Measurements from ENCODE around the gene FBXO48.

Gene FBXO48

GRCh38 chr2:68467077-68467960, at the start of gene FBXO48, which contains the start of gene APLF:
TSS of gene FBXO48 (minus strand) at chr2:68467294. CDS start at chr2:68465145, 2,149 bp downstream.
TSS of gene APLF (plus strand) at chr2:68467585. CDS start at chr2:68467732, 147 bp downstream.
- peak within 1 kb of the TSS; percentile 92 for H3K4me3 ChIP-seq (ENCODE audit: control insufficient read depth, low read depth, low read length)
- no peak for TF ChIP-seq CTCF (IDR thresholded peaks at IDR 0.05; ENCODE audit: control insufficient read depth, insufficient read depth, low read depth, low read length, missing control alignments)
- peak; percentile 97 for DNase-seq (ENCODE audit: low read depth)

GRCh38 chr2:68516051-68516955, 49.2 kb upstream of the FBXO48 start:
- H3K4me3 ChIP-seq (ENCODE audit: control insufficient read depth, low read depth, low read length): no peak overlapping the region
- no peak for TF ChIP-seq CTCF (IDR thresholded peaks at IDR 0.05; ENCODE audit: control insufficient read depth, insufficient read depth, low read depth, low read length, missing control alignments)
- DNase-seq (ENCODE audit: low read depth): no peak

- TF ChIP-seq CTCF (IDR thresholded peaks at IDR 0.05; ENCODE audit: control insufficient read depth, insufficient read depth, low read depth, low read length, missing control alignments): no peak
- DNase-seq (ENCODE audit: low read depth): no peak
- H3K4me3 ChIP-seq (ENCODE audit: control insufficient read depth, low read depth, low read length): no peak overlapping the region
Measured at GRCh38 chr2:68514316-68514929, 47.3 kb upstream of the FBXO48 start.

- DNase-seq (ENCODE audit: low read depth): no peak
- no peak overlapping the region for H3K4me3 ChIP-seq (ENCODE audit: control insufficient read depth, low read depth, low read length)
- no peak for TF ChIP-seq CTCF (IDR thresholded peaks at IDR 0.05; ENCODE audit: control insufficient read depth, insufficient read depth, low read depth, low read length, missing control alignments)
Measured at GRCh38 chr2:68512966-68513365, 45.9 kb upstream of the FBXO48 start.

- no peak for DNase-seq (ENCODE audit: low read depth)
- no peak for TF ChIP-seq CTCF (IDR thresholded peaks at IDR 0.05; ENCODE audit: control insufficient read depth, insufficient read depth, low read depth, low read length, missing control alignments)
Measured at GRCh38 chr2:68512326-68512725, 45.2 kb upstream of the FBXO48 start.

GRCh38 chr2:68506170-68506569, 39.1 kb upstream of the FBXO48 start:
- no peak overlapping the region for H3K4me3 ChIP-seq (ENCODE audit: control insufficient read depth, low read depth, low read length)
- no peak for DNase-seq (ENCODE audit: low read depth)
- TF ChIP-seq CTCF (IDR thresholded peaks at IDR 0.05; ENCODE audit: control insufficient read depth, insufficient read depth, low read depth, low read length, missing control alignments): no peak

More at GRCh38 chr2:68512326-68512725, 45.2 kb upstream of the FBXO48 start:
- no peak overlapping the region for H3K4me3 ChIP-seq (ENCODE audit: control insufficient read depth, low read depth, low read length)
